OCI-LY3 (cell line): ENCODE results near the gene ACP7.
"Not testable (repeated sequence)": the region's sequence is repeated elsewhere in the genome, so short reads cannot be mapped to it uniquely, and the experiment has no call there.

ENCODE experiments used
- H2AFZ ChIP-seq: fragments of 200-600, 300-600 bp; shearing (Covaris generic); 2 replicates; pipeline ENCODE4 v1.6.0; 2014; ENCODE audit warnings: antibody characterized with exemption, low read depth, low read length
- H3K27ac ChIP-seq: fragments of 200-600, 300-600 bp; sonication (generic); 2 replicates; pipeline ENCODE4 v1.5.1; 2014; ENCODE audit warnings: mild to moderate bottlenecking, low read length, moderate library complexity, mixed read lengths
- H3K27me3 ChIP-seq: fragments of 200-600, 300-600 bp; sonication (generic); 2 replicates; pipeline ENCODE4 v1.6.1; 2014; ENCODE audit warnings: low read depth, low read length, mixed read lengths
- H3K36me3 ChIP-seq: fragments of 200-600, 300-600 bp; sonication (generic); replicated peaks from 2 replicates; pipeline ENCODE3; 2014; ENCODE audit warnings: low read depth, low read length, mixed read lengths
- H3K4me1 ChIP-seq: fragments of 300-600, 200-600 bp; sonication (generic); 2 replicates; pipeline ENCODE4 v1.6.1; 2014; ENCODE audit warnings: low read length, mixed read lengths
- H3K4me2 ChIP-seq: fragments of 200-600, 300-600 bp; sonication (generic); 2 replicates; pipeline ENCODE4 v1.6.1; 2014; ENCODE audit warnings: low read length, mixed read lengths
- H3K4me3 ChIP-seq: fragments of 300-600, 200-600 bp; sonication (generic); 2 replicates; pipeline ENCODE4 v1.5.1; 2014; ENCODE audit warnings: antibody characterized with exemption, mild to moderate bottlenecking, low read length, moderate library complexity
- H3K79me2 ChIP-seq: fragments of 300-600, 200-600 bp; shearing (Covaris generic); 2 replicates; pipeline ENCODE4 v1.6.1; 2014; ENCODE audit warnings: mild to moderate bottlenecking, low read length, mixed read lengths
- H3K9ac ChIP-seq: fragments of 300-600, 200-600 bp; shearing (Covaris generic); 2 replicates; pipeline ENCODE4 v1.6.0; 2014; ENCODE audit warnings: mild to moderate bottlenecking, low read length, moderate library complexity
- H3K9me3 ChIP-seq: fragments of 200-600, 300-600 bp; shearing (Covaris generic); 2 replicates; pipeline ENCODE4 v1.6.1; 2014; ENCODE audit warnings: low read length, mixed read lengths; ENCODE audit not compliant: insufficient read depth
- H4K20me1 ChIP-seq: fragments of 200-600, 300-600 bp; sonication (generic); 2 replicates; pipeline ENCODE4 v1.6.1; 2016; ENCODE audit warnings: low read length, mixed read lengths; ENCODE audit not compliant: insufficient read depth
- EZH2phosphoT487 ChIP-seq: fragments of 200-600 bp; shearing (Covaris generic); IDR thresholded peaks from 2 replicates; pipeline ENCODE4 v1.6.1; 2018; ENCODE audit warnings: antibody characterized with exemption, mixed run types, low read depth
- TF ChIP-seq, protein P1 (sequence below): fragments of 200-600, 300-600 bp; sonication (generic); IDR thresholded peaks from 2 replicates; pipeline ENCODE4 v1.5.1; 2014; ENCODE audit warnings: antibody characterized with exemption, low read length, low read depth

The ACP7 gene

DNA sequence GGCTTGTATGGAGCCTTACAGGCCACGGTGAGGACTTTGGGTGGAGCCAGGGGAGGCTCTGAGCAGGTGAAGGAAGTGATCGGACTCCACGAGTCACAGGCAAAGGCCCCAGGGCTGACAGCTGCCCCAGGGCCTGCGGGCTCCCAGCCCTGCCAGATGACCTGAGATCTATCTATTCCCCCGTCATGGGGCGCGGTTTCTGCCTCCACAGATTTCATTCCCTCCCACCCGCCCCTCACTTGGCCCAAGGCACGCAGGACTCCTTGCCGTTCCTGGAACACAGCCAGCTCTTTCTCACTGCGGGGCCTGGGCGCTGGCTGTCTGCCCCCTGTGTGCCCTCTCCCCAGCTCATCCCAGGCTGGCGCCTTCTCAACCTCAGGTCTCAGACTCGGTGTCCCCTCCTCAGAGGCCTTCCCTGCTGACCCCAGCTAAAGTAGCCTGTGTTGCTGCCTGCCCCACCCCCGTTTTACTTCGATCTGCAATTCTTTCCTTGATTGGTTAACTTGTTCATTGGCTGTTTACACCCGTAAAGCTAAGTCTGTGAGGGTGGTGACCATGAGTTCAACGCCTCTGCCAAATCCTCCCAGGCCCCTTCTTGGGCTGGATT is 27.5 kb downstream of the ACP7 start:
- H3K9me3 ChIP-seq, result no peaks in the 10 kb centered on the region

DNA sequence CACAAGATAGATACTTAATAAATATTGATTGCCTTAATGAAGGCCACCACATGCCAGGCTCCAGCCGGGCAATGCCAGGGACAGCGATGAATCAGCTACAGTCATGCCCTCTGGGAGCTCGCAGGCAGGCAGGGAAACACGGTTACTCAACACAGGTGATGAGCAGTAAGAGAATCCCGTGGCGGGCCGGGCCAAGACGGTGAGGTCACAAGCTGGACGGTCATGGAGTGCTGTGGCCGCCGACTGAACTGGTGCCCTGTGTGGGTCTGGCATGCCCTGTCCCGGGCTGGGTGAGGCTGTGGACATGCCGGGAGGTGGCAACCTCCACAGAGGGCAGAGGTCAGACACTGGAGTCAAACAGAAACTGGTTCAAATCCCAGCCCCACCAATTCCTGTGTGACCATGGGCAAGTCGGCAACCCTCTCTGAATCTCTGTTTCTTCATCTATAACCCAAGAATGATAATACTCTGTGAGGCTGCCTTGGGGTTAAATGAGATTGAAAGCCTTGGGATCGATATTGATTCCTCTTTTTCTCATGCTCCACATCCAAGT is 28.2 kb downstream of the ACP7 start:
- Histone ChIP-seq H3K4me2 (no peak overlapping the region), H3K27ac (no peak overlapping the region), H2AFZ (no peak overlapping the region), H3K79me2 (no peaks in the 10 kb centered on the region), H3K27me3 (no peaks in the 10 kb centered on the region; the same call in 1 of the 2 replicates), H3K4me3 (no peak overlapping the region), H4K20me1 (no peaks in the 10 kb centered on the region), H3K9ac (no peak overlapping the region), H3K4me1 (0 out of 2 replicates have a peak, but pooled peaks cover 3% of the 10 kb centered on the region), H3K36me3 (no peaks in the 10 kb centered on the region), H3K9me3 (no peaks in the 10 kb centered on the region)
- TF ChIP-seq, protein P1, sequence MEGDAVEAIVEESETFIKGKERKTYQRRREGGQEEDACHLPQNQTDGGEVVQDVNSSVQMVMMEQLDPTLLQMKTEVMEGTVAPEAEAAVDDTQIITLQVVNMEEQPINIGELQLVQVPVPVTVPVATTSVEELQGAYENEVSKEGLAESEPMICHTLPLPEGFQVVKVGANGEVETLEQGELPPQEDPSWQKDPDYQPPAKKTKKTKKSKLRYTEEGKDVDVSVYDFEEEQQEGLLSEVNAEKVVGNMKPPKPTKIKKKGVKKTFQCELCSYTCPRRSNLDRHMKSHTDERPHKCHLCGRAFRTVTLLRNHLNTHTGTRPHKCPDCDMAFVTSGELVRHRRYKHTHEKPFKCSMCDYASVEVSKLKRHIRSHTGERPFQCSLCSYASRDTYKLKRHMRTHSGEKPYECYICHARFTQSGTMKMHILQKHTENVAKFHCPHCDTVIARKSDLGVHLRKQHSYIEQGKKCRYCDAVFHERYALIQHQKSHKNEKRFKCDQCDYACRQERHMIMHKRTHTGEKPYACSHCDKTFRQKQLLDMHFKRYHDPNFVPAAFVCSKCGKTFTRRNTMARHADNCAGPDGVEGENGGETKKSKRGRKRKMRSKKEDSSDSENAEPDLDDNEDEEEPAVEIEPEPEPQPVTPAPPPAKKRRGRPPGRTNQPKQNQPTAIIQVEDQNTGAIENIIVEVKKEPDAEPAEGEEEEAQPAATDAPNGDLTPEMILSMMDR, result no peak
- TF ChIP-seq EZH2phosphoT487, result no peak

More for the DNA sequence above, 27.5 kb downstream of the ACP7 start:
- Histone ChIP-seq H3K79me2 (no peaks in the 10 kb centered on the region), H3K27me3 (no peaks in the 10 kb centered on the region; the same call in 1 of the 2 replicates), H3K4me3 (no peak overlapping the region), H3K36me3 (no peaks in the 10 kb centered on the region), H4K20me1 (no peaks in the 10 kb centered on the region), H2AFZ (no peak overlapping the region), H3K4me2 (no peak overlapping the region), H3K4me1 (0 out of 2 replicates have a peak, but pooled peaks cover 3% of the 10 kb centered on the region), H3K9ac (no peak overlapping the region), H3K27ac (no peak overlapping the region)
- no peak for TF ChIP-seq EZH2phosphoT487
- TF ChIP-seq, protein P1, result no peak

DNA sequence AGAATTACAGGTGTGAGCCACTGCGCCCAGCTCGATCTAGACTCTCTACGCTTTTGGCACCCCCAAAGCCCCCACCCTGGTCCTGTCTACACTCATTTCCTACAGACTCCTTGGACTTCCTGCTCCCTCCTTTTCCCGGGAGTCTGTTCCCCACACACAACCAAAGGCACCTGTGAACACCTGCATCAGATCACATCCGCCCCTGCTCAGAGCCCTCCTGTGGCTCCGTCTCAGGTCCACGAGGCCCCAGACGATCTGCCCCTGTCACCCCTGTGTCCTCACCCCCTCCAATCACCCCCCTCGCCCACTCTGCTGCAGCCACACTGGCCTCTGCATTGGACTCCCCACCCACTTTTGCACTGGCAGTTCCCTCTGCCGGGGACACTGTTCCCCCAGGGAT is 29.0 kb downstream of the ACP7 start:
- Histone ChIP-seq H3K36me3 (no peaks in the 10 kb centered on the region), H3K9ac (no peak overlapping the region), H3K4me3 (no peak overlapping the region), H3K4me1 (0 out of 2 replicates have a peak, but pooled peaks cover 3% of the 10 kb centered on the region), H3K4me2 (no peak overlapping the region), H3K79me2 (no peaks in the 10 kb centered on the region), H4K20me1 (no peaks in the 10 kb centered on the region), H3K27me3 (no peaks in the 10 kb centered on the region; the same call in 1 of the 2 replicates), H3K27ac (no peak overlapping the region), H3K9me3 (no peaks in the 10 kb centered on the region), H2AFZ (no peak overlapping the region)
- TF ChIP-seq EZH2phosphoT487, result no peak
- TF ChIP-seq, protein P1, result no peak

GRCh38 chr19:39115105-39115847 is 31.1 kb downstream of the ACP7 start:
- Histone ChIP-seq H3K4me2 (no peak overlapping the region), H4K20me1 (no peaks in the 10 kb centered on the region), H2AFZ (no peak overlapping the region), H3K9me3 (no peaks in the 10 kb centered on the region), H3K36me3 (no peaks in the 10 kb centered on the region), H3K4me3 (no peak overlapping the region), H3K27me3 (no peaks in the 10 kb centered on the region; the same call in 1 of the 2 replicates), H3K79me2 (no peaks in the 10 kb centered on the region), H3K27ac (no peak overlapping the region), H3K9ac (no peak overlapping the region), H3K4me1 (0 out of 2 replicates have a peak, but pooled peaks cover 3% of the 10 kb centered on the region)
- no peak for TF ChIP-seq EZH2phosphoT487

GRCh38 chr19:39117023-39117422 is 32.9 kb downstream of the ACP7 start:
- not testable (repeated sequence) for H3K4me2 ChIP-seq, H4K20me1 ChIP-seq, H2AFZ ChIP-seq, H3K4me1 ChIP-seq, H3K9ac ChIP-seq, H3K79me2 ChIP-seq, H3K27me3 ChIP-seq, H3K36me3 ChIP-seq, H3K27ac ChIP-seq, H3K4me3 ChIP-seq, H3K9me3 ChIP-seq
